CD4-positive, alpha-beta T cell treated with Interleukin-17A for 1 hour (primary cell): ENCODE data around the gene RALGPS1.
A peak's percentile ranks its signal among the peaks of the same experiment; 100 is the strongest.
"Not testable (repeated sequence)": the region's sequence is repeated elsewhere in the genome, so short reads cannot be mapped to it uniquely, and the experiment has no call there.

Experiments
- DNase-seq: peaks from one replicate; pipeline ENCODE4 v3.0.0-alpha.2; 2020

The RALGPS1 gene

GRCh38 chr9:127142291-127142690 lies 227.7 kb downstream of the RALGPS1 start:
- DNase-seq = no peak

GRCh38 chr9:127142931-127143464 lies 228.4 kb downstream of the RALGPS1 start:
- no peak for DNase-seq

- no peak for DNase-seq
Observed at GRCh38 chr9:127143920-127144465, 229.4 kb downstream of the RALGPS1 start.

- no peak for DNase-seq
Observed at GRCh38 chr9:127144670-127145445, 230.3 kb downstream of the RALGPS1 start.

- not testable (repeated sequence) for DNase-seq
Observed at GRCh38 chr9:127146841-127147240, 232.3 kb downstream of the RALGPS1 start.

GRCh38 chr9:127147251-127147650 lies 232.7 kb downstream of the RALGPS1 start:
- DNase-seq = no peak

- no peak for DNase-seq
Observed at GRCh38 chr9:127148014-127148413, 233.4 kb downstream of the RALGPS1 start.

GRCh38 chr9:127149010-127149409 lies 234.4 kb downstream of the RALGPS1 start:
- DNase-seq = no peak

GRCh38 chr9:127149463-127150390 lies 235.1 kb downstream of the RALGPS1 start:
- DNase-seq = no peak

- DNase-seq = no peak
Observed at GRCh38 chr9:127153501-127153900, 238.9 kb downstream of the RALGPS1 start.

- DNase-seq = no peak
Observed at GRCh38 chr9:127154003-127154389, 239.4 kb downstream of the RALGPS1 start.

GRCh38 chr9:127154390-127155191 lies 240.0 kb downstream of the RALGPS1 start:
- DNase-seq = no peak

- DNase-seq = no peak
Observed at GRCh38 chr9:127155314-127155960, 240.9 kb downstream of the RALGPS1 start.

- DNase-seq = no peak
Observed at GRCh38 chr9:127158786-127159324, 244.3 kb downstream of the RALGPS1 start.

- no peak for DNase-seq
Observed at GRCh38 chr9:127159325-127159801, 244.8 kb downstream of the RALGPS1 start.

GRCh38 chr9:127159949-127160610 lies 245.5 kb downstream of the RALGPS1 start:
- no peak for DNase-seq

- no peak for DNase-seq
Observed at GRCh38 chr9:127161081-127161624, 246.6 kb downstream of the RALGPS1 start.

- peak; percentile 6 for DNase-seq
Observed at GRCh38 chr9:127162046-127162863, 247.7 kb downstream of the RALGPS1 start.

GRCh38 chr9:127162864-127163365 lies 248.3 kb downstream of the RALGPS1 start:
- no peak for DNase-seq
